Colonic mucosa (tissue), 4 donors: ENCODE data around the gene FOXA1. TPM values are rescaled to one million over a fixed set of nuclear protein-coding genes. Genes with fewer than 3 reads are reported as not detected.
"Not testable (repeated sequence)": the region's sequence is repeated elsewhere in the genome, so short reads cannot be mapped to it uniquely, and the experiment has no call there.

Experiments
- DNase-seq: peaks from one replicate; pipeline ENCODE4 v3.0.0-alpha.2; 2020
- H3K27ac ChIP-seq: fragments of 200-600 bp; one replicate; pipeline ENCODE4 v1.8.0; 2021
- H3K27me3 ChIP-seq: fragments of 200-600 bp; one replicate; pipeline ENCODE4 v1.8.0; 2021
- H3K36me3 ChIP-seq: fragments of 200-600 bp; one replicate; pipeline ENCODE4 v1.8.0; 2021
- H3K4me1 ChIP-seq: fragments of 200-600 bp; one replicate; pipeline ENCODE4 v1.8.0; 2021; ENCODE audit warnings: mild to moderate bottlenecking
- H3K4me3 ChIP-seq: fragments of 200-600 bp; one replicate; pipeline ENCODE4 v1.8.0; 2021
- H3K9ac ChIP-seq, 2 donors: one replicate each; pipeline ENCODE4 v1.7.0; 2013; ENCODE audit warnings: control low read depth in 2 of 2, low read depth in 2 of 2, low read length in 2 of 2
- H3K9me3 ChIP-seq: fragments of 200-600 bp; one replicate; pipeline ENCODE4 v1.8.0; 2021
- CTCF ChIP-seq: fragments of 200-600 bp; IDR thresholded peaks from one replicate; pipeline ENCODE4 v1.8.0; 2022; ENCODE audit warnings: antibody characterized with exemption, mild to moderate bottlenecking
- intact Hi-C: fragments of 100-400 bp; cut with DNase I; formaldehyde crosslinking; loops from one replicate; pipeline ENCODE4 v1.14.1; 2022
- total RNA-seq, 2 donors: library from RNA; stranded (reverse); fragmentation: NEBNext Ultra II Directional in 1 of 2; extraction: Animal tissue kit (Norgen Biotek cat#: 25700) in 1 of 2; gene quantifications; one replicate each; pipeline ENCODE4 v1.2.1, GENCODE V29; 2021
- donor health status: healthy.
- donor health status: DM: no; HTN: no; CAD: no.
- donor health status: DM: no; HTN: no; CAD: no.

Gene FOXA1
- total RNA-seq, 2 donors from 2014 or later, result 70.5 to 87.7 TPM

GRCh38 chr14:37566811-37567371 lies 28.2 kb downstream of the FOXA1 start:
- intact Hi-C loops, result loop anchor here (10.0 kb wide), 1 partner anchor 142 kb away; no protein-coding TSS in a partner anchor
- H3K9me3 ChIP-seq, result no peaks in the 10 kb centered on the region
- DNase-seq, result peak; percentile 40
- no peak for TF ChIP-seq CTCF
- H3K9ac ChIP-seq, result peak overlapping the region in 1 of 2 donors; percentile 89
- peaks cover 5% of the 10 kb centered on the region for H3K4me1 ChIP-seq
- H3K27ac ChIP-seq, result peak overlapping the region; percentile 80
- H3K4me3 ChIP-seq, result peak overlapping the region; percentile 10
- no peaks in the 10 kb centered on the region for H3K36me3 ChIP-seq
- no peaks in the 10 kb centered on the region for H3K27me3 ChIP-seq

GRCh38 chr14:37565550-37565949 lies 29.5 kb downstream of the FOXA1 start:
- Histone ChIP-seq H3K27ac (peak overlapping the region; percentile 80), H3K9me3 (no peaks in the 10 kb centered on the region), H3K4me3 (no peak overlapping the region), H3K36me3 (no peaks in the 10 kb centered on the region), H3K27me3 (no peaks in the 10 kb centered on the region), H3K4me1 (peaks cover 5% of the 10 kb centered on the region), H3K9ac (peak overlapping the region in 1 of 2 donors; percentile 73)
- DNase-seq, result no peak
- intact Hi-C loops, result loop anchor here (2.0 to 10.0 kb wide), 2 partner anchors 25 to 141 kb away; no protein-coding TSS in a partner anchor
- no peak for TF ChIP-seq CTCF

- TF ChIP-seq CTCF, result no peak
- H3K27me3 ChIP-seq, result no peaks in the 10 kb centered on the region
- DNase-seq, result peak; percentile 41
- H3K9ac ChIP-seq, result peak overlapping the region in 1 of 2 donors; percentile 29
- H3K4me3 ChIP-seq, result no peak overlapping the region
- intact Hi-C loops, result loop anchor here (10.0 kb wide), 1 partner anchor 138 kb away; no protein-coding TSS in a partner anchor
- H3K36me3 ChIP-seq, result no peaks in the 10 kb centered on the region
- peaks cover 5% of the 10 kb centered on the region for H3K4me1 ChIP-seq
- H3K27ac ChIP-seq, result peak overlapping the region; percentile 31
- no peaks in the 10 kb centered on the region for H3K9me3 ChIP-seq
Observed at GRCh38 chr14:37563189-37563588, 31.9 kb downstream of the FOXA1 start.

- Histone ChIP-seq H3K27me3 (no peaks in the 10 kb centered on the region), H3K9me3 (no peaks in the 10 kb centered on the region), H3K4me3 (no peak overlapping the region), H3K27ac (no peak overlapping the region), H3K9ac (no peak overlapping the region), H3K36me3 (no peaks in the 10 kb centered on the region), H3K4me1 (peaks cover 5% of the 10 kb centered on the region)
- TF ChIP-seq CTCF, result no peak
- DNase-seq, result no peak
- intact Hi-C loops, result no loop called here
Observed at GRCh38 chr14:37559386-37559785, 35.7 kb downstream of the FOXA1 start.

GRCh38 chr14:37558740-37559139 lies 36.3 kb downstream of the FOXA1 start:
- no peak for DNase-seq
- no peak overlapping the region for H3K4me3 ChIP-seq
- no peak overlapping the region for H3K9ac ChIP-seq
- H3K4me1 ChIP-seq, result peaks cover 5% of the 10 kb centered on the region
- H3K27me3 ChIP-seq, result no peaks in the 10 kb centered on the region
- H3K9me3 ChIP-seq, result no peaks in the 10 kb centered on the region
- H3K36me3 ChIP-seq, result no peaks in the 10 kb centered on the region
- intact Hi-C loops, result no loop called here
- no peak overlapping the region for H3K27ac ChIP-seq
- TF ChIP-seq CTCF, result no peak

GRCh38 chr14:37555596-37555995 lies 39.5 kb downstream of the FOXA1 start:
- H3K36me3 ChIP-seq, H3K27ac ChIP-seq, H3K4me1 ChIP-seq, DNase-seq, H3K4me3 ChIP-seq, H3K27me3 ChIP-seq, H3K9ac ChIP-seq, intact Hi-C loops, H3K9me3 ChIP-seq: not testable (repeated sequence)
